HG03175 (cell line): ENCODE results near the gene RHOA.
A peak's percentile ranks its signal among the peaks of the same experiment; 100 is the strongest.
"Not testable (repeated sequence)": the region's sequence is repeated elsewhere in the genome, so short reads cannot be mapped to it uniquely, and the experiment has no call there.

Experiments used
- ATAC-seq: cut with Tn5 transposase; IDR thresholded peaks from one replicate; pipeline ENCODE4 v1.9.1; 2021; ENCODE audit warnings: mild to moderate bottlenecking, moderate library complexity; ENCODE audit not compliant: unreplicated experiment

RHOA gene

DNA sequence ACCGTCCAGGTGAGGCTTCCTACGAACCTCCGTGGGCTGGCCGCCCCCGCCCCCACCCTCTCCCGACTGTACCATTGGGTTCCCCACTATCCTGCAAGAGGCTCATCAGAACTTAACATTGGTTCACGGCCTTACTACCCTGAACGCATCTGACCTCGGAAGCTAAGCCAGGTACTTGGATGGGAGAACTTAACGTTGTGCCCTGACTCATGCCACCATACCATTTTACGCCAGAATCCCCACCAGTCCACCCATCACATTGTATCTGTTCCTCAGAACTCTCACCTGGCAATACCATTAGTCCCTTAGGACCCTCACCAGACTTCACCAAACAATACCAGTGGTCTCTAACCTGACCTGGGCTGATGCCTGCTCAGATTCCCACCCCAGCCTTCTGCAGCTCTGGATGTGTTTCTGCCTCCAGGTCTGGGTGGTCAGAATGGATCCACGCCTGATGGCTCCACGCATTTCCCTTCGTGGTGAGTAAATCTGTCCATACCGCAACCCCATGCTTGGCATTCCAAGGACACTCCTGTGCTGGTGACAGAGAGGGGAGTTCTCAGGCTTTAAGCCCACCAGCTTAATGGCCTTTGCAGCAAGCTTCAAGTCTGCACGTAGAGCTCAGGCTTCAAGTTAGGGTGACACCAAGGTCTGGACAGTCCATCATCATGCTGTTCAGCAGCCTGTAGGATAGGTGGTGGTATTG lies 1.0 kb upstream of the RHOA start:
- no peak for ATAC-seq

DNA sequence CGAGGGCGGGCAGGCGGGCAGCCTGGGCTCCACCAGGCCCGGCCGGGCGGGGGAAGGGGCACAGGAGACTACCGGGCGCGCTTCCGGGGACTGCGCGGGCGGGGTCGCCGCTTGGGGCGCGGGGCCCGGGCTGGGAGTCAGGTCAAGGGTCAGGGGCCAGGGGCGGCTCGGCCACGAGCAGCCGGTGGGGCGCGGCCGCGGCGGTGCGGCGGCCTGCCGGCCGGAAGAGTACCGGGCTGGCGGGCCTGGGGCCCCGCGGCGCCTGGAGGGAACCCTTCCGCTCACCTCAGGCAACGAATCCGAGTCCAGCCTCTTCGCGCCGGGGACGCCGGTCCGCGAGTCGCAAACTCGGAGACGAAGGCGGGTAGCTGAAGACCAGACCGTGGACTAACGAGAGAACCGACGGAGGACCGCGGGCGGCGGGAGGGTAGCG lies 225 bp downstream of the RHOA start:
- peak; percentile 25 for ATAC-seq

DNA sequence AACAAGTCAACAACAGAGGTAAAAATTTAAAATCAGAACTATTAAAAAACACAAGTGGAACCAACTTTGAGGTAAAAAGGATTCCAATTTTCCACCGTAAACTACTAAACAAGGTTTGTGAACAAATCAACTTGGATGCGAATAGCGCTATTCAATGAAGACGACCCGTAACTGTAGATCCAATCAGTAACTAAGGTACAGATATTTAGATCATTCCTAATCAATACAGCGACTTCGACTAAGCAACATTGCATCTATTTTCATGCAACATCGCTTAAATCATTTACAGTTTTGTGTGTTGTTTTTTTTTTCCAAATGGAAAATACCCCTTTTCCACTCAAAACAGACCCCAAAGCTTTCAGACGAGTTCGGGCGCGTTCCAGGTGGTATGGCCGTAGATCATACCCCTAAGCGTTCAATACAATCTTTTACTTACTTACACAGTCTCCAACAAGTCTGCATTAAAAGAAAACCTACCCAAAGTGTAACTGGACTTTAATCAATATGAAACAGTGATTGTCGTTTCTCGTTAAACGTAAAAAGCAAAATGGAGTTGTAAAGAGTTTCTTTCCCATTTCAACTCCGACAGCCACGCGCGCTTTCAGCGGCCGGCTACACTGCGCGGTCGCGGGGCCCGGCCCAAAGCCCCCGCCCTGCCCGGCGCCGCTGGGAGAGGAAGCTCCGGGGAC lies 786 bp downstream of the RHOA start:
- ATAC-seq = no peak

DNA sequence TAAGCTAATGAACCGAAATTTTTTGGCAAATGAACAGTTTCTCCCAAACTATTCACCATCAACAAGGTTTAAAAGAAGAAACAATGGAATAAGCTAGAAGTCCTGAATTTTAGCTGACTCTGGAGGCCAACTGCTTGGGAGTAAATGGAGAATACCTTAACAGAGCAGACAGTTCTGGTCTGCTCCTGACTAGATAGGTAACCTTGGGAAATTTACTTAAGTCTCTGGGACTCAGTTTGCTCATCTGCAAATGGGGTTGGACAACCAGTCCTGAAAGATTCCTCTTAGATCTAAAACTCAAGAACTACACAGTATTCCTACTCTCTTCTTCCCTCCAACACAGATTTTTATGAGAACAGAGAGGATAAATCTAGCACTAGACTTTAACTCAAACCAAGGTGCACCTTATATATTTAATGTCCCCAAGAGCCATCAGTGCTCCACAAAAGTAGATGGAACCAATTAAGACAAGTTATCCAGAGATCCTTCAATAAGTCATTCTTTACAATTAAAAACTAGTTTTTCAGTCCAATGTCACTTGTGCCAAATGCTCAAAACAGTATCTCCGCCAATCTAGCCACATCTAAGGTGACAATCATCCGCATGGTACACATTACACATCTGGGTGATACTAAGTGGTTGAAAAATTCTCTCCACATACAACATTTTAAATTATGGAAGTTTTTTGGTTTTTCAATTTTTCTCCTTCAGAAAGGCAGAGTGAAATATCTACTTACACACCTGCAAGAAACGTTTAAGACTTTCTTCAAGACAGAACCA lies 1.5 kb downstream of the RHOA start:
- no peak for ATAC-seq

DNA sequence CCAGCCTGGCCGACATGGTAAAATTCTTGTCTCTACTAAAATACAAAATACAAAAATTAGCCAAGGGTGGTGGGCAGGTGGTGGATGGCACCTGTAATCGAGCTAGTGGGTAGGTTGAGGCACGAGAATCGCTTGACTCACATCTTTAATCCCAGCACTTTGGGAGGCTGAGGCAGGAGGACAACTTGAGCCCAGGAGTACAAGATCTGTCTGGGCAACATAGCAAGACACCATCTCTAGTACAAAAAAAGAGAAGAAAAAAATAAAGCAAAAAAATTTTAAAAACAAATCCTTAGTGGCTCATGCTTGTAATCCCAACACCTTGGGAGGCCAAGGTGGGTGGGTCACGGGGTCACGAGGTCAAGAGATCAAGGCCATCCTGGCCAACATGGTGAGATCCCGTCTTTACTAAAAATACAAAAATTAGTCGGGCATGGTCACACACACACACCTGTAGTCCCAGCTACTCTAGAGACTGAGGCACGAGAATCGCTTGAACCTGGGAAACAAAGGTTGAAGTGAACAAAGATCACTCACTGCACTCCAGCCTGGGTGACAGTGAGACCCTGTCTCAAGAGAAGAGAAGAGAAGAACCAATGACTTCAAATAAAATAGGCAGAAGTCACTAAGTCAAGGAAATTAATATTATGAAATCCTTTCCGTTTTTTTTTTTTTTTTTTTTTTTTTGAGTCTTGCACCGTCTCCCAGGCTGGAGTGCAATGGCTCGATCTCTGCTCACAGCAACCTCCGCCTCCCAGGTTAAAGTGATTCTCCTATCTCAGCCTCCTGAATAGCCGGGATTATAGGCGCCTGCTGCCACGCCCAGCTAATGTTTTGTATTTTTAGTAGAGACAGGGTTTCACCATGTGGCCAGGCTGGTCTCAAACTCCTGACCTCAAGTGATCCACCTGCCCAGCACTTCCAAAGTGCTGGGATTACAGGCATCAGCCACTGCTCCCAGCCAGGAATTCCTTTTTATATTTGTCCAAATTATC lies 4.9 kb downstream of the RHOA start:
- no peak for ATAC-seq

DNA sequence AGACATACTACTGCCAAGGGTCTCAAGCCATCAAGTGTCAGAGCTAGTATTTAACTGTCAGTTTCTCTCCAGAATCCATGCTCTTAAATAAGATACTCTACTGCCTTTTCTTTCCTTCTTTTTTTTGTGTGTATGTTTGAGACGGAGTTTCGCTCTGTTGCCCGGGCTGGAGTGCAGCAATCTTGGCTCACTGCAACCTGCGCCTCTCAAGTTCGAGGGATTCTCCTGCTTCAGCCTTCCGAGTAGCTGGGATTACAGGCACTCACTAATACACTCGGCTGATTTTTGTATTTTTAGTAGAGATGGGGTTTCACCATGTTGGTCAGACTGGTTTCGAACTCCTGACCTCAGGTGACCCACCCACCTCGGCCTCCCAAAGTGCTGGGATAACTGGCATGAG lies 6.2 kb downstream of the RHOA start:
- ATAC-seq = not testable (repeated sequence)

DNA sequence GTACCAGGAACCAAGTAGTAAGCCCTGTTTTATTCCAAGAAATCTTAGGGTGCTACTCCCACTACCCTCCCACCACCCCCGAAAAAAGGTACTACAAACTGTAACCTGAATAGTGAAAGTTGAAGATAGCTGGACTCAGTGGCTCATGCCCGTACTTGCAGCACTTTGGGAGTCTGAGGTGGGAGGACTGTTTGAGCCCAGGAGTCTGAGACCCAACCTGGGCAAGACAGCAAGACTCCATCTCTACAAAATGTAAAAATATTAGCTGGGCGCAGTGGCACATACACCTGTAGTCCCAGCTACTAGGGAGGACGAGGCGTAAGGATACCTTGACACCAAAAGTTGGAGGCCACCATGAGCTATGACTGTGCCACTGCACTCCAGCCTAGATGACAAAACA lies 7.9 kb downstream of the RHOA start:
- ATAC-seq = no peak

DNA sequence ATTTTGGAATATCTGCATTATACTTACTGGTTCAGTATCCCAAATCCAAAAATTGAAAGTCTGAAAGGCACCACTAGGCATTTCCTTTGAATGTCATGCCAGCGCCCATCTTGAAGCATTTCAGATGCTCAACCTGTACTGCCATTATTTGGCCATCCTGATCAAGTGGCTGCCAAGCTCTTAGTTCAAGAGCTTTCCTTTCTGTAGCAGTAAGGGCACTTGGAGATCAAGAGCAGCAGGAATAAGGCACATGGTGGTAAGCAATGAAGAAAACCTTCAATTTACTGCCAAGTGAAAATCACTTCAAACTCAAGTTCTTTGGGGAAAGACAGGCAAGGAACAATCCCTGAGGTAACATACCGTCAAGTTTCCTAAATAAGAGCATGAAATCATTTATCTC lies 10.0 kb downstream of the RHOA start:
- no peak for ATAC-seq

DNA sequence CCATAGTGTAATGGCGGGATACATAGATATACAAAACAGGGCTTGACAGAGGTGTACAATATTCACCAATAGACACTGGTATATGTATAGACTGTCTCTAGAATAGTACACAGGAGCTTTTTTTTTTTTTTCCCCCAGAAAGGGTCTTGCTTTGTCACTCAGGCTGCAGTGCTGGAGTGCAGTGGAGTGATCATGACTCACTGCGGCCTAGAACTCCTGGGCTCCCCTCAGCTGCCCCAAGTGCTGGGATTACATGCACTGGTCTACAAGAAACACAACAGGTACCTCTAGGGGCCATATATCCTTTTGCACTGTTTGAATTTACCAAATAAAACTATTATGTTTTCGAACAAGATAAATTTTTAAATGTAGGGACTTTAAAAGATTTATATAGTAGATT lies 12.3 kb downstream of the RHOA start:
- no peak for ATAC-seq

DNA sequence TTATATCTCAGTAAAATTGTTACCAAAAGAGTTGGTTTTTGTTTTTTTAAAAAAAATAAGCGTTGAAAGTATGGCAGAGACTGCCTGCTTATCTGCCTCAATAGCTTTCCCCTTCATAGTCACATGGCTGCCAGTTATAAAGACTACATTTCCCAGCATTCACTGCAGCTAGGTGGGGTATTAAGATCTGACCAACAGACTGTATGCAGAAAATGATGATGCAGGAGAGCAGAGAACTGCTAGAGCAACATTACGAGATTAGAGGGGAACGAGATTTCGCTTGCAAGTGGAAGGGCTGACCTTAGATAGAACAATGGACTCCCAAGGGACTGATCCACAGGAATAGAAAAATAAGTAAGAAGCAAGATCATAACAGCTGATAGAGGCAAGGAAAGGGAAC lies 14.3 kb downstream of the RHOA start:
- ATAC-seq = no peak

DNA sequence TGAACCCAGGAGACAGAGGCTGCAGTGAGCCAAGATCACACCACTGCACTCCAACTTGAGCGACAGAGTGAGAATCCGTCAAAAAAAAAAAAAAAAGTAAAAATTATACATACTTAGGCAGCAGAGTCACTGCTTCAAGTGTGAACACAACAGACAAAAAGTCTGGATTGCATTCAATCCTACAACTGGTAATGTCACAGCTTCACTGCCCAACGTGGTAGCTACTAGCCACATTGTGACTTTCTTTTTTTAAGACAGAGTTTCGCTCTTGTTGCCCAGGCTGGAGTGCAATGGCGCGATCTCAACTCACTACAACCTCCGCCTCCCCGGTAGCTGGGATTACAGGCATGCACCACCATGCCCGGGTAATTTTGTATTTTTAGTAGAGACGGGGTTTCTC lies 20.5 kb downstream of the RHOA start:
- ATAC-seq = not testable (repeated sequence)

DNA sequence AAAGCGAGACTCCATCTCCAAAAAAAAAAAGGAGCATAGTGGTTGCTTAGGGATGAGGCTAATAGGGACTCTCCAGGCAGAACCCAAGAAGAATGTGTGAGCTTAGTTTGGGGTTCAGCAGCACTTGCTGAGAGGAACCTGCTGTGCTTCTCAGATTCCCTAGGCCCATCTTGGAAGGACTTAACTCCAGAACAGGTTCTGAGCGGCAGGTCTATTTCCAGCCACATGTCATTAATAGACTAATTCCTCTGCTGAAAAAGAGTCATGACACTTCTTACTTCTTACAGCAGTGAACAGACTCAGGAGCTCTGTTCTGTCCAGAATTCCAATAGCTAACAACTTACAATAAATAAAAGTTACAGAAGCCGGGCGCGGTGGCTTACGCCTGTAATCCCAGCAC lies 22.5 kb downstream of the RHOA start:
- no peak for ATAC-seq

DNA sequence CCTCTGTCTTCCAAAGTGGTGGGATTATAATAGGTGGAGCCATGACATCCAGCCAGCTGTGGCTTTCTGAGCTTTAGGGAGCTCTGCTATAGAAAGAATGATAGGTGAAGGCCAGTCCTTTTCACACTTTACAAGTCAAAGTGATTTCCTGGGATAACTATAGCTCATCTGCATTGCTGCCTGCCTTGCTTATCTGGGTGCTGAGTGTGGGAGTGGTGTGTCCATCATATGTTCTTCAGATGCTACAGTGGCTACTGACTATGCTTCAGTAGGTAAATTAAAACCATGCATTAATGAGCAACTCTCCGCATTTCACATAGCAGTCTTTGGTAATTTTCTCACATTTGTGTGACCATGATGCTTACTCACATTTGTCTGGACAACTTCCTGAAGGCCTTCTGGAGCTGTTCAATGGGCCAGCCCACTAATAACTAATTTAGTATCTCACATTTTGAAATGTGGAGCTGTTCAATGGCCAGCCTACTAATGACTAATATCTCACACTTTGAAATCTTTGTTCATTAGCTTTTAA lies 23.4 kb downstream of the RHOA start:
- ATAC-seq = no peak

DNA sequence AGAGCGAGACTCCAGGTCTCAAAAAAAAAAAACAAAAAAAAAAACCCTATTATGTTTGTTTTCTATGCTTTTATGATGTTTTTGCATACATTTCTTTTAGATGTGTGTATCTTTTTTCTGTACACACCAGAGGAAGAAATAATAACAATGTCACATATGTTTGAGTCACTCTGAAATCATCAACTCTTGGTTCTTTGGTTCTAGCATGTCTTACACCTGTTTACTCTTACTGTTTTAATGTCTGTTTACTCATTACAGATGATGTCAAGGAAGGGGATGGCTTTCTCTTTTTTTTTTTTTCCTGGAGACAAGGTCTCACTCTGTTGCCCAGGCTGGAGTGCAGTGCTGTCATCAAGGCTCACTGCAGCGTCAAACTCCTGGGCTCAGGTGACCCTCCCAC lies 24.1 kb downstream of the RHOA start:
- no peak for ATAC-seq

DNA sequence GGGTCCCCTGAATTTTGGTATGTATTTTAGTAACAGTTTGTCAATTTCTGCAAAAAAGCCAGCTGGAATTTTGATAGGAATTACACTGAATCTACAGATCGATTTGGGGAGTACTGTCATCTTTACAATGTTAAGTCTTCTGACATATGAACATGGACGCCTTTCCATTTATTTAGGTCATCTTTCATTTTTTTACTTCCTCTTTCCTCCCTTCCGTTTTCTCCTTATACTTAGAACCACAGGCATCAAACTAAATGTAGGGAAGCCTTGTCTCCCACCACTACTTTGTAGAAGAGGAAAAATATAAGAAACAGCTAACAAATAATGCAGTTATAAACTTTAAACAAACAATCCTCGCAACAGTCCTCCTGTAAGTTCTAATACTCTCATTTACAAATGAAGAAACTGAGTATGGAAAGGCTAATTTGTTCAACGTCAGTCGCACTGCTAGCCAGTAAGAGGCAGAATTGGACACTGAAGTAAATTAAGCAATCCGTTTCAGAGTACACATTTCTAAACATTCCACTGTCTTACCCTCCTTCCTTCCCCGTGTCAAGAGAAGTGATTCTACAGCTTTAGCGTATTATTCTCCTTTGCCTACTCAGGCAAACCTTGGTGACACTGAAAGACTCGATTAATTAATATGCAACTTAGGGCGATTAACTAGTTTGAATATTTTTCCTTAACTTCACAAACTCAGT lies 25.6 kb downstream of the RHOA start:
- ATAC-seq = no peak

DNA sequence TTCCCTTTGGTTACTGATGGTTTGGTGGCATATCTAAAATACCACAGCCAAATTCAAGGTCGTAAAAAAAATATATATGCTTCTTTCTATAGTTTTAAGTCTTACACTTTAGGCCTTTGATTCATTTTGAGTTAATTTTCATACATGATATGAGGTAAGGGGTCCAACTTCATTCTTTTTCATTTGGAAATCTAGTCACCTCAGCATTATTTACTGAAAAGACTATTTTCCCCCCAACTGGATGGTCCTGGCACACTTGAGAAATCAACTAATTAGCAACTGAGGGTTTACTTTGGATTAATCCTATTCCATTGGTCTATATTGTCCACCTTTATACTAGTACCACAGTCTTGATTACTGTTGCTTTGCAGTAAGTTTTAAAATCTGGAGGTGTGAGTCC lies 26.2 kb downstream of the RHOA start:
- no peak for ATAC-seq

DNA sequence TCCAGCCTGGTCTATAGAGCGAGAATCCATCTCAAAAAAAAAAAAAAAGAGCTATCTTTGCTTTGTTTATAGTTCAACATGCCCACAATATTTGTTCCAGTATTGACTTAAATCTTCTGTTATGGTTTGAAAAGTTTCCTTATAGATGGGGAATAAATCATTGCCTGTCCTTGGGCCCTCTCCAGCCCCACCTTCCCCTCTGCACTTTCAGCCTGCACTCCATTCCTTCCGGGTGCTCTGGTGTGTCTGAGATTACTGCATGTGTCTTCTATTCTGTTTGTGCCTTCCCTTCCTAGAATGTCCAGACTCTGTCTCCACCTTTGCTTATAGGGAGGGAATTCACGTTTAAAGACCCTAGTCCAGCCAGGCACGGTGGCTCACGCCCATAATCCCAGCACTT lies 28.4 kb downstream of the RHOA start:
- no peak for ATAC-seq

DNA sequence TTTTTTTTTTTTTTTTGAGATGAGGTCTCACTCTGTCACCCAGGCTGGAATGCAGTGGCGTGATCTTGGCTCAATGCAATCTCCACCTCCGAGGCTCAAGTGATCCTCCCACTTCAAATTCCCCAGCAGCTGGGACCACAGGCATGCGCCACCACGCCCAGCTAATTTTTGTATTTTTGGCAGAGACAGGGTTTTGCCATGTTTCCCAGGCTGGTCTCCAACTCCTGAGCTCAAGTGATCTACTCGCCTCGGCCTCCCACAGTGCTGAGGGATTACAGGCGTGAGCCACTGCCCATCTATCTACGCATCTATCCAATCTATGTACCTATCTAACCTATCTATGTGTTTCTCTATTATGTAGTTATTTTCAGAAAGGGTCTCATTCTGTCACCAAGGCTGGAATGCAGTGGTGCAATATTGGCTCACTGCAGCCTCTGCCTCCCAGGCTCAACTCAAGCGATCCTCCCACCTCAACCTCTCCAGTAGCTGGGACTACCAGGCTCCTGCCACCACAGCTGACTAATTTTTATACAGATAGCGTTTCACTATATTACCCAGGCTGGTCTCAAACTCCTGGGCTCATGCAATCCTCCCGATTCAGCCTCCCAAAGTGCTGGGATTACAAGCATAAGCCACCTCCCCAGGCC lies 33.4 kb downstream of the RHOA start:
- no peak for ATAC-seq

DNA sequence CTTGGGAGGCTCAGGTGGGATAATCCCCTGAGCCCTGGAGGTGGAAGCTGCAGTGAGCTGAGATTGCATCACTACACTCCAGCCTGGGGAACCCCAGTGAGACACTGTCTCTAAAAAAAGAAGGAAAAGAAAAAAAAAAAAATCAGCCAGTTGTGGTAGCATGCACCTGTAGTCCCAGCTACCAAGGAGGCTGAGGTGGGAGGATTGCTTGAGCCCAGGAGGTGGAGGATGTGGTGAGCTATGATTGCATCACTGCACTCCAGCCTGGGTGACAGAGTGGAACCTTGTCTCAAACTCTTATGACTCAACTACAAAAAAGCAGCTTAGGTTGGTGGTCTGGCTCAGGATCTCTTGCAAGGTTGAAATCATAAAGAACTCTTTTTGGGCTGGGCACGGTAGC lies 34.3 kb downstream of the RHOA start:
- ATAC-seq = no peak
